ENCODE measurements around the gene IGSF21. TPM values are rescaled to one million over a fixed set of nuclear protein-coding genes. Genes with fewer than 3 reads are reported as not detected.

Gene IGSF21
- total RNA-seq, 2 experiments from 2014 or later, result not detected

DNA sequence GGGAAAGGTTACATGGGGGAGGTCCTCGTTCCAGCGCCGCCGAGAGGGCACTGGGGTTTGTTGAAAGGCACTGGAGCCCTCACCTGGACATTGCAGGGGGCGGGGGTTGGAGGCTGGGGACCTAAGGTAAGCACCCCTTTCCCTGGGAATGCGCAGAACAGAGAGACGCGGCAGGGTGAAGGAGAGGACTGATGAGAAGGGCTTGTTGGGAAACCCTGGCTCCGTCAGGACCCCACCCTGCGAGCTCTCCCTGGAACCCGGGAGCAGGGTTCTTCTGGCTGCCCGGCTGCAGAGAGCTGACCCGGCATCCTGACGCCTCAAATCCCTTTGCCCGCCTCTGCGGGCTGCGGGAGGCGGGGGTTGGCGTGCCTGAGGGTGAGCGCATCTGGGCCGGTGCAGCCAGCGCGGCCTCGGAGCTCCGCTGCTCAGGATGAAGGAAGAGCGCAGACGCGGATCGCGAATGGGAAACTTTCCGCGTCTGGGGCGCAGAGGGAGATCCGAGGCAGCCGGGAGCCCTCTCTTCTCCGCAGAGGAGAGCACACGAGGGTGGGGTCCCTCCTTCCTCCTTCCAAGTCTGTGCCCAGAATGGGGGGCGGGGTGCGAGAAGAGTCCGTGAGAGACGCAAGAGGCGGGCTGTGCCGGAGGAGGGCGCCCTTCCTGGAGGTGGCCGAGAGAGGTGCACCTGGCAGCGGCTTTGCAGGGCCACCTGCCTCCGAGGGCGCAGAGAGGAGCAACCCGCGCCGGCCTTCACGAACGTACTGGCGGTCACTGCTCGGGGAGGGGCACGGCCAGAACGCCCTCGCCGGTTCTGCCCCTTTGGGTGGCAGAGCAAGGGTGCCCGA lies 2.4 kb downstream of the IGSF21 start:
- Mint-ChIP-seq H3K9me3 (no peaks in the 10 kb centered on the region), H3K27ac (no peak overlapping the region), H3K36me3 (ENCODE audit: low read depth) (no peaks in the 10 kb centered on the region), H3K4me1 (ENCODE audit: low read depth) (no peaks in the 10 kb centered on the region), H3K27me3 (peaks cover 86% of the 10 kb centered on the region), H3K4me3 (peak overlapping the region; percentile 38)
- POLR2A ChIA-PET, result no interaction called here
- CTCF ChIA-PET, result no interaction called here
- no peak overlapping the region for H3K4me3 ChIP-seq (ENCODE audit: low read length)
- H3K36me3 ChIP-seq (ENCODE audit: insufficient read depth, low read length), result no peaks in the 10 kb centered on the region
- DNase-seq (no peak), ATAC-seq (ENCODE audit: poor library complexity) (no peak)
- H3K9me3 ChIP-seq (ENCODE audit: control insufficient read depth in 1 of 2, insufficient read depth in 1 of 2, low read length in 2 of 2), result peaks cover 0 to 9% of the 10 kb centered on the region in 2 experiments
- TF ChIP-seq CTCF (IDR thresholded peaks at IDR 0.05), result no peak
- intact Hi-C loops (cut with DNase I, micrococcal nuclease), result no loop called here
- no peak overlapping the region for H3K27ac ChIP-seq (ENCODE audit: low read depth in 1 of 2, low read length in 2 of 2)
- H3K4me1 ChIP-seq (ENCODE audit: insufficient read depth, low read length), result peaks cover 10% of the 10 kb centered on the region
- H3K27me3 ChIP-seq (ENCODE audit: control insufficient read depth in 1 of 2, insufficient read depth in 2 of 2, low read length in 2 of 2), result peaks cover 42 to 72% of the 10 kb centered on the region in 2 experiments

- H3K4me3 Mint-ChIP-seq, result no peak overlapping the region
- POLR2A ChIA-PET, result no interaction called here
- ATAC-seq (ENCODE audit: poor library complexity), result no peak
These were observed 3.0 kb downstream of the IGSF21 start for GRCh38 chr1:18110598-18110939.

GRCh38 chr1:18110968-18111367 lies 3.4 kb downstream of the IGSF21 start:
- intact Hi-C loops (cut with DNase I, micrococcal nuclease), result no loop called here
- ATAC-seq (ENCODE audit: poor library complexity) (no peak), DNase-seq (no peak)
- Mint-ChIP-seq H3K27me3 (peaks cover 83% of the 10 kb centered on the region), H3K4me3 (no peak overlapping the region), H3K27ac (no peak overlapping the region), H3K4me1 (ENCODE audit: low read depth) (no peaks in the 10 kb centered on the region), H3K36me3 (ENCODE audit: low read depth) (no peaks in the 10 kb centered on the region), H3K9me3 (no peaks in the 10 kb centered on the region)
- no peak for TF ChIP-seq CTCF (IDR thresholded peaks at IDR 0.05)
- POLR2A ChIA-PET, result no interaction called here
- Histone ChIP-seq H3K27me3 (ENCODE audit: control insufficient read depth in 1 of 2, insufficient read depth in 2 of 2, low read length in 2 of 2) (peaks cover 42 to 68% of the 10 kb centered on the region in 2 experiments), H3K27ac (ENCODE audit: low read depth in 1 of 2, low read length in 2 of 2) (no peak overlapping the region), H3K9me3 (ENCODE audit: control insufficient read depth in 1 of 2, insufficient read depth in 1 of 2, low read length in 2 of 2) (peaks cover 0 to 9% of the 10 kb centered on the region in 2 experiments), H3K36me3 (ENCODE audit: insufficient read depth, low read length) (no peaks in the 10 kb centered on the region), H3K4me1 (ENCODE audit: insufficient read depth, low read length) (peaks cover 10% of the 10 kb centered on the region), H3K4me3 (ENCODE audit: low read length) (no peak overlapping the region)
- CTCF ChIA-PET, result no interaction called here

More at GRCh38 chr1:18110598-18110939, 3.0 kb downstream of the IGSF21 start:
- DNase-seq, result no peak
- H3K36me3 Mint-ChIP-seq (ENCODE audit: low read depth), result no peaks in the 10 kb centered on the region
- Histone ChIP-seq H3K27me3 (ENCODE audit: control insufficient read depth in 1 of 2, insufficient read depth in 2 of 2, low read length in 2 of 2) (peaks cover 42 to 71% of the 10 kb centered on the region in 2 experiments), H3K9me3 (ENCODE audit: control insufficient read depth in 1 of 2, insufficient read depth in 1 of 2, low read length in 2 of 2) (peaks cover 0 to 9% of the 10 kb centered on the region in 2 experiments), H3K27ac (ENCODE audit: low read depth in 1 of 2, low read length in 2 of 2) (no peak overlapping the region), H3K36me3 (ENCODE audit: insufficient read depth, low read length) (no peaks in the 10 kb centered on the region), H3K4me1 (ENCODE audit: insufficient read depth, low read length) (peaks cover 10% of the 10 kb centered on the region), H3K4me3 (ENCODE audit: low read length) (no peak overlapping the region)
- intact Hi-C loops (cut with DNase I, micrococcal nuclease), result no loop called here
- TF ChIP-seq CTCF (IDR thresholded peaks at IDR 0.05), result no peak
- H3K27me3 Mint-ChIP-seq, result peaks cover 86% of the 10 kb centered on the region
- H3K4me1 Mint-ChIP-seq (ENCODE audit: low read depth), result no peaks in the 10 kb centered on the region
- H3K9me3 Mint-ChIP-seq, result no peaks in the 10 kb centered on the region
- CTCF ChIA-PET, result no interaction called here
- no peak overlapping the region for H3K27ac Mint-ChIP-seq

Measured in CD4-positive, alpha-beta T cell (primary cell).